AG09319 (cell line): ENCODE measurements around the gene BTK.

Experiments
- DNase-seq: peaks from one replicate; pipeline ENCODE4 v3.0.0-alpha.2; 2010; ENCODE audit warnings: low read depth; ENCODE audit errors: extremely low read depth
- TF ChIP-seq, protein P1 (sequence below): IDR thresholded peaks from 2 replicates; pipeline ENCODE4 v1.5.1; 2011; ENCODE audit warnings: low read depth, mild to moderate bottlenecking, inconsistent platforms, low read length, moderate library complexity

Gene BTK

DNA sequence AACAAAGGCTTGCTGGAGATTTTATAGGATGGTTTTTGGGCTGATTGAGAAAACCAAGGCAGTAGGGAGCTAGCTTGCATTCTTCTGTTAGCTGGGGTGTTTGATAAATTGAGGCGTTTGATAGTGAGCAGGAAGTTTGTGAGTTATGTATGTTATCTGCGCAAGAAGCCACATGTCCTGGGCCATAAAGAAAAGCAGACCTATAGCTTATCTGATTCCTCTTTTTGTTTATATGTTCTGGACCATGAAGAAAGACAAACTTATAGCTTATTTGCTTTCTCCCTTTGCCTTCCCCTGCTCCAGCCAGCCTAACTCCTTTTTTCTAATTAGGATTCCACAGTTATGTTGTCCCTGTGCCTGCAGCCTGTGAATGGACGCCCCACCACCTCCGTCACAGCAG lies 31.2 kb upstream of the BTK start:
- DNase-seq: no peak
- TF ChIP-seq, protein P1, sequence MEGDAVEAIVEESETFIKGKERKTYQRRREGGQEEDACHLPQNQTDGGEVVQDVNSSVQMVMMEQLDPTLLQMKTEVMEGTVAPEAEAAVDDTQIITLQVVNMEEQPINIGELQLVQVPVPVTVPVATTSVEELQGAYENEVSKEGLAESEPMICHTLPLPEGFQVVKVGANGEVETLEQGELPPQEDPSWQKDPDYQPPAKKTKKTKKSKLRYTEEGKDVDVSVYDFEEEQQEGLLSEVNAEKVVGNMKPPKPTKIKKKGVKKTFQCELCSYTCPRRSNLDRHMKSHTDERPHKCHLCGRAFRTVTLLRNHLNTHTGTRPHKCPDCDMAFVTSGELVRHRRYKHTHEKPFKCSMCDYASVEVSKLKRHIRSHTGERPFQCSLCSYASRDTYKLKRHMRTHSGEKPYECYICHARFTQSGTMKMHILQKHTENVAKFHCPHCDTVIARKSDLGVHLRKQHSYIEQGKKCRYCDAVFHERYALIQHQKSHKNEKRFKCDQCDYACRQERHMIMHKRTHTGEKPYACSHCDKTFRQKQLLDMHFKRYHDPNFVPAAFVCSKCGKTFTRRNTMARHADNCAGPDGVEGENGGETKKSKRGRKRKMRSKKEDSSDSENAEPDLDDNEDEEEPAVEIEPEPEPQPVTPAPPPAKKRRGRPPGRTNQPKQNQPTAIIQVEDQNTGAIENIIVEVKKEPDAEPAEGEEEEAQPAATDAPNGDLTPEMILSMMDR: no peak

DNA sequence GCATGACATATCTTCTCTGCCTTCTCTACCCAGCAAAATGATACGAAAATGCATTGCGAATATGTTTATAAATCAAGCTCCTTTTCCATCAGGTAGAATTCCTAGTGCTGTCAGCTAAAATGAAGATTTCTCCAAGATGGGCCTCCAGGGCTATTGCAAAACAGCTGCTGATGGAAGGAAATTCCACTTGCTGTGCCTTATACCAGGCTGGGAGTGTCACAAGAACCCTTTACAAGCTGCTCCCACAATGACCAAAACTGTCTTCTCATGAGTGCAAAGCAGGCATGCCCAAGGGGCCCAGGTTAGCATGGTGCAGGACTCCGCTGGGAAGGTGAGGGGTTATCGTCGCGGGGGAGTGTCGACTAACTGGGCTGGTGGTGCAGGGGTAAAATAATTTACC lies 30.7 kb upstream of the BTK start:
- TF ChIP-seq, protein P1: no peak
- no peak for DNase-seq

DNA sequence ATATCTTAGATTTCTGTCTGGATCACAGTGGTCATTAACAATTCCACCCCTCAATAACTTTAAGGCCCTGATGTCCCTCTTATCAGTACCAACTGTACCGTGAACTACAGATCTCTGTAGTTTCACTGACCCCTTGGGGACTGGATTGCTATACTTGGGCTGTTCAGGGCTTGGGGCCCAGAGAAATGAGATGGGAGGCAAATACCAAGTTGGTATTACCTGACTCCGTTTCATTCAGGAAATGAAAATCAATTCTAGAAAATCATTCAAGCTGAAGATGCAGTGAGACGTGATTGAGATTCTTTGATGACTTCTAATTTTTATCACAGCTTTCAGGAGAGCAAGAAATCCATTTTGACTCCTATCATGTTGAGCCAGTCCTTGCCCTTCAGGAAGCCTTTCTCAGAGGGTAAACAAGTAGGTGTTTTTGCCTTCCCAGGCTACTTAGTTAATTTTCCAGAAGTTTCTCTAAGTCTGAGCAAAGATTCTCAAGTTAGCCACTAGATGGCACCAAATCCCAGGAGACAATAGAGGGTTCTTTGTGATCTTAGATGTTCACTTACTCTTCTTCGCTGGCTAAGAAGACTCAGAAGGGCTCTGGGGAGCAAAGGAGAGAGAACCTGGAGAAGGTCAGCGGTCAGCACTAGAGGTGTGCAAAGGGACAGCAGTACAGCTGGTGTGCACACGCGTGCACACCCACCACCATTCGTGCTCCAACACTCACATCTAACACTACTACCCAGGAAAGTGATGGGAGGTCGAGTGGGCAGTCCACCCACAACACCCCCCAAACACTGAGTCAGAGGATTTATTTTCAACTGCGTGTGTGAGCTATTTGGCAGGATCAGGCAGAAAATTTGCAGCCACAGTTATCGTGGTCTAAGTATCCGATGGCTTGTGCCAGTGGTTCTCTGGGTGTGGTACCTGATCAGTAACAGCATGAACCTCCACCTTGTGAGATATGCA lies 29.5 kb upstream of the BTK start:
- DNase-seq: peak; percentile 59
- TF ChIP-seq, protein P1: peak; percentile 76

- TF ChIP-seq, protein P1: no peak
- no peak for DNase-seq
These were observed 26.0 kb upstream of the BTK start for GRCh38 chrX:101411984-101412383.

DNA sequence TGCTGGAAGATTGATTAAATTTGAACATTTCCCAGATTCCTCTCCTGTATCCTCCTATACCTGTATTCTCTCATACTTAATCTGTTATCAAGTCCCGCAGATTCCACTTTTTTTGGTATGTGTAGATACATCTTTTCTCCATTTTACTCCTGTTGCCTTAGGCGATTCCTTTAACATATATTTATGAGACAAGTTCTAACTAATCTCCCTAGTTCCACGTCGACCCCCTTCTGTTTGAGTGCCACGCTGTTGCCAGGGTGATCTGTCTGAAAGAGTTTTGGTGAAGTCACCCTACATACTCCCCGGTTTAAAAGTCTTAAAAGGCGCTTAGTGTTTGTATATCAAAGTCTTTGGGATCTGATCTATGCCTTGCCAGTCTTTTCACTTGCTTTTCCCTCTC lies 24.5 kb upstream of the BTK start:
- DNase-seq: no peak
- TF ChIP-seq, protein P1: no peak

- DNase-seq: no peak
- TF ChIP-seq, protein P1: no peak
These were observed 23.1 kb upstream of the BTK start for GRCh38 chrX:101409043-101409442.

GRCh38 chrX:101408532-101408841 lies 22.5 kb upstream of the BTK start:
- DNase-seq: no peak
- TF ChIP-seq, protein P1: no peak
